ENCODE measurements around the gene FNDC3B.

FNDC3B gene

GRCh38 chr3:172410702-172411477 is 371.5 kb downstream of the FNDC3B start:
- TF ChIP-seq CTCF (conservative IDR thresholded peaks at IDR 0.05; ENCODE audit: control insufficient read depth, insufficient read depth, low read depth, low read length), result no peak
- DNase-seq (ENCODE audit: low read depth), result no peak
- H3K4me3 ChIP-seq (ENCODE audit: control insufficient read depth, low read depth, low read length), result no peak overlapping the region

GRCh38 chr3:172411478-172411947 is 372.1 kb downstream of the FNDC3B start:
- DNase-seq (ENCODE audit: low read depth), result no peak
- no peak overlapping the region for H3K4me3 ChIP-seq (ENCODE audit: control insufficient read depth, low read depth, low read length)
- no peak for TF ChIP-seq CTCF (conservative IDR thresholded peaks at IDR 0.05; ENCODE audit: control insufficient read depth, insufficient read depth, low read depth, low read length)

GRCh38 chr3:172415323-172415722 is 375.9 kb downstream of the FNDC3B start:
- H3K4me3 ChIP-seq (ENCODE audit: control insufficient read depth, low read depth, low read length), result no peak overlapping the region
- no peak for TF ChIP-seq CTCF (conservative IDR thresholded peaks at IDR 0.05; ENCODE audit: control insufficient read depth, insufficient read depth, low read depth, low read length)
- DNase-seq (ENCODE audit: low read depth), result no peak

- no peak for TF ChIP-seq CTCF (conservative IDR thresholded peaks at IDR 0.05; ENCODE audit: control insufficient read depth, insufficient read depth, low read depth, low read length)
- DNase-seq (ENCODE audit: low read depth), result no peak
- H3K4me3 ChIP-seq (ENCODE audit: control insufficient read depth, low read depth, low read length), result no peak overlapping the region
Measured at GRCh38 chr3:172437713-172438112, 398.3 kb downstream of the FNDC3B start.

DNA sequence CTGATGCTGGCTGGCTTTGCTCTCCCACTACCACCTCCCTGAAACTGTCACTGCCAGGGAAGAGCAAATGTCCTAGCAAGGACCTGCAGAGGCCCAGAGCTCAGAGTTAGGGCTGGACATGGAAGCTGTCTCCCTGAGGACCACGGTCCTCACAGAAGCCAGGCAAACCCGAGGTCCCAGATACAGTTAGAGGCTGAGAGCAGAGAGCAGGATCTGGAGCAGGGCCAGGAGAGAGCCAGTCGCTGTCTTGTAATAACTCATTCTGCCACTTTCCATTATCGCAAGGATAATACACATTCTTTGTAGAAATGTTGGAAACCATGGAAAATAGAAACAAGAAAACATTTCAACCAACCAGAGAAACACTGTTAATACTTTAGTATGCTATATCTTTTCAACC is 398.8 kb downstream of the FNDC3B start:
- no peak overlapping the region for H3K4me3 ChIP-seq (ENCODE audit: control insufficient read depth, low read depth, low read length)
- TF ChIP-seq CTCF (conservative IDR thresholded peaks at IDR 0.05; ENCODE audit: control insufficient read depth, insufficient read depth, low read depth, low read length), result no peak
- no peak for DNase-seq (ENCODE audit: low read depth)

DNA sequence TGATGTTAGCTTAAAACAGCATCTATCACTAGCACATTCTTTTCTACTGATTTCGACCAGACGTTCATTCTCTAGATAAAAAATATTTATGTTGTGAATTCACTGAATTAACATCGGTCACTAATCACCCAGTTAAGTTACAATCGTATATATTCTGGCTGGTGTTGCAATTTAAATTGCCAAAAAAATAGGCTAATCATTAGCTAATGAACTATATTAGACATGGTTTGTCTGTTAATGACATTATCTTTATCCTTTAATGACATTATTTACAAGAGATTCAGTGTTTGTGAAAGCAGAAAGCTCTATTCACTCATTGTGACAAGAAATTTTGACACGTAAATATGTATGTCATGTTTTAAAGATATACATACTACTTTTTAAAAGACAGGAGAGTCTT is 402.2 kb downstream of the FNDC3B start:
- no peak for DNase-seq (ENCODE audit: low read depth)
- TF ChIP-seq CTCF (conservative IDR thresholded peaks at IDR 0.05; ENCODE audit: control insufficient read depth, insufficient read depth, low read depth, low read length), result no peak

More for the DNA sequence above, 402.2 kb downstream of the FNDC3B start:
- H3K4me3 ChIP-seq (ENCODE audit: control insufficient read depth, low read depth, low read length), result no peak overlapping the region

Data from fibroblast of mammary gland (primary cell).